ENCODE results near the gene PAPLN.

- TF ChIP-seq GLIS3 (CRISPR knock-in tag; IDR thresholded peaks at IDR 0.05), result no peak
- no peak for TF ChIP-seq ZC3H10 (CRISPR knock-in tag; IDR thresholded peaks at IDR 0.05)
- no peak for TF ChIP-seq TOX (CRISPR knock-in tag; IDR thresholded peaks at IDR 0.05; ENCODE audit: borderline replicate concordance)
- TF ChIP-seq CREB5 (CRISPR knock-in tag; IDR thresholded peaks at IDR 0.05; ENCODE audit: low read depth), result no peak
- no peak for TF ChIP-seq ZFP3 (CRISPR knock-in tag; IDR thresholded peaks at IDR 0.05)
These were observed 27.4 kb upstream of the PAPLN start for GRCh38 chr14:73209953-73210352.

Measured in SK-N-SH treated with all-trans-retinoic acid at 6 μM for 48 hours (cell line).